ENCODE data around the gene CSMD2. TPM values are rescaled to one million over a fixed set of nuclear protein-coding genes. Genes with fewer than 3 reads are reported as not detected.

CSMD2 gene
- total RNA-seq, 1 donor from 2014 or later = 38.4 TPM

DNA sequence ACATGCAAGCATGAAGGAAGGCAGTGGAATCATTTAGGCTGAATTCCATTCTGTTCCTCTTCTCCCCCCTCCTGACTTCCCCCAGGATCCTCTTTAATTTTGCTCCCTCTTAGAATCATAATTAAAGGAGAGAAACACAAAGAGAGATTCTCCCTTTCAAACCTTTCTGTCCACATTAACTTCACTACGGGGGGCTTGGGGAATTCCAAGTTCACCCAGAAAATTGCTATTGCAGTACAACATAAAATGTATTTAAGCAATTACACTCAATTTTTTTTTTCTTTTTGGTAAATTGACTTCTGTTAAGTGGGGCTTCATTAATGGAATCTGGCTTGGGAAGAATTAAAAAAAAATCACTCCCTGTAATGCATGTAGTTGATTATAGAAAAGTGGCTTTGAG, 314.5 kb downstream of the CSMD2 start:
- DNase-seq = no peak

DNA sequence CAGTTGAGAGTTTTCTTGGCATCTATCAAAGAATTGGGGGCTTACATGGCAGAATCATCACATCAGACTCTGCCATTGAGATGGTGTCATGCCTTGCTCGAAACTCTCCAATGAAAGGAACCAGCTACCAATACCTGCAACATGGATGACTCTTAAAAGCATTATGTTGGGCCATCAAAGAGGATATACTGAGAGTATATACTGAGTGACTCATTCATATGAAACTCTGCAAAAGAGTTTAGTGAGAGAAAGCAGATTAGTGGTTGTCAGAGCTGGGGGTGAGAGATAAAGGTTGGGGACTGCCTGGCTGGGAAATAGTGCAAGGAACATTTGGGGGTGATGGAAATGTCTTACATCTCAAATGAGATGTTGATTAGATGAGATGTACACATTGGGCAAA, 315.8 kb downstream of the CSMD2 start:
- DNase-seq = no peak

DNA sequence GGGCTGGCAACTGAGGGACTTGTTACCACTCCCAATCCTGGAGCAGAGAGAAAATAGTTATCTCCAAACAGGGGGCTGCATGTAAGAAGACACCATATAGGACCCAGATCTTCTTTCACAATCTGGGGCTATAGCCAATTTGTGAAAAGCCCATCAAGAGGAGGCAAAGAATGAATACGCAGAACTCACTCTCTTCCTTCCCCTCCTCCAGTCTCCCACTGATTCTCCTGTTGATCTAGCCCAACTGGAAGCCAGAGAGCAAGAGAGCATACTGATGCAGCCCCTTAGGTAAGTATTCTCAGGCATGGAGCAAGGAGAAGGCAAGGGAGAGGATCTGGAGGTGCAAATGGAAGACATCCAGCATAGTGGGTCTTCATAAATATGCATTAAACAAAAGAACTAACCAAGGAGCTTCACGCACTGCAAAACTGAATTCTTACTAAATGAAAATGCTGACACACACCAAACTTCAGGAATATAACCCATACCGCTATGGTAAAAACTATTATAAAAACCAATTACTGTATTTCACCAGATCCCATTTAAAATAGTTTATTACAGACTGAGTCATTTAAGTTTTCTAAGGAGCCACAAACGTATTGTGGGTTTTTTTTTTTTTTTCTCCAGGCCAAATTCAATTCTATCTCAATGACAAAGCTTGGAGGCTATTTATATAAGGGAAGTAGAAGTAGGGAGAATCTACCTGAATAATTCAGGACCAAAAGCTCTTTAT, 316.7 kb downstream of the CSMD2 start:
- DNase-seq = no peak

DNA sequence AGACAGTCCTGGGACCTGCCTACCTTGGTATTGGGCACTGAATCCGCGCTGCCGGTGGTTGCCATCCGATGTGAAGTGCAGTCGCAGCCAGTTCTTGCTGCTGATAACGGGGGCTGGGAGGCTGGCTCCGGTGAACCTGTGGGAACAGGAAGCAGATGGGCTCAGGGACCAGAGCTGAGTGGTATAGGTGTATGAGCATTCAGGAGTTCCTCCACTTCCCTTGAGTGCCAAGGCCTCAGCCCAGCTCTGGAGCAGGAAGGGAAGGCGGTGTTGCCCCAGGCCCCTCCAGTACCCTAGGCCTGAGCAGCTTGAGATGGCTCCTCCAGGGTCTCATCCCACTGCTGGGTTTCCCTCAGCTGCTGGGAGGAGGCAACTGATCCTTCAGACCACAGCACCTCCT, 318.2 kb downstream of the CSMD2 start:
- no peak for DNase-seq

DNA sequence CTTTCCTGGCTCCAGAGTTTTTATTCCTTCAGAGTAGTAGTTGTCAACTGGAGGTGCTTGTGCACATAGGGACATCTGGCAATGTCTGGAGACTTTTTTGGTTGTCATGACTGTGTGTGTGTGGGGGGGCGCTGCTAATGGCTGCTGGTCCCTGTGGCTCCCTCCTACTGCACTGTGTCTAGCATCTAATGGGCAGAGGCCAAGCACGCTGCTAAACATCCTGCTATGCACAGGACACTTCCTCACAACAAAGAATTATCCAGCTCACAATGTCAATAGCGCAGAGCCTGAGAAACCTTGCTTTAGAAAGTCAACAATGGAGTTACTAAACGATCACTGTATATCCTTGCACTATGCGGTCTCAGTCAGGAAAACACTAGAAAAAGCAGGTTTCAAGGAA, 320.9 kb downstream of the CSMD2 start:
- DNase-seq = no peak

DNA sequence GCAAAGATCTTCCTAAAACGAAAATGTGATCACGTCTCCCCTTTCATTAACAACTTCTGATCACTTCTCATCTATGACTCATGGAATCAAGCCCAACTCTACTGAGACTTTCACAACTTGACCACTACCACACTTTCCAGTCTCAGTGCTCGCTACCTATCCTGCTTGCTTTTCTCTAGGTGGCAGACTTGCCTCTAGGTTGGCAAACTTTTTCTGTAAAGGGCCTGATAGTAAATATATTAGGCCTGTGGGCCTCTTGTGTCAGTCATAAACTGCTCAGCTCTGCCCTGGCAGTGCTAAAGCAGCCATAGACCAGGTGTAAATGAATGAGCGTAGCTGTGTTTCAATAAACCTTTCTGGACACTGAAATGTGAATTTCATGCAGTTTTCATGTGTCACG, 322.7 kb downstream of the CSMD2 start:
- DNase-seq = no peak

DNA sequence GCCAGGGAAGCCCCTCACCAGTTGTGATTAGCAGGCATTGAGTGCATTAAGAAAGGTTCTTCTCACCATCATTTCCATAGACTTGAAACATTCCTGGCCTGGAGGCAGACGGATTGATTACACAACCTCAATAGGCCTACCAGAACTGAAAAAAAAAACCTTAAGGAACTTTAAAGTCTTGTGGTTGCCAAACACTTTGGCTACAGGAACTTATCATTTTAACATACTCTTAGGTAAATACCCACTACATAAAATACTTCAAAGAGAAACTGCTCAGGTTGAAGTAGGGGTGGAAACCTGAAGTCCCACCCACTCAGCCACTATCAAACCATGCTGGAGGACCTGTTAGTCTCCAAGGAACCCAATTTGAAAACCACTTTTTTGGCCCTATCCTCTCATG, 323.5 kb downstream of the CSMD2 start:
- DNase-seq = no peak

DNA sequence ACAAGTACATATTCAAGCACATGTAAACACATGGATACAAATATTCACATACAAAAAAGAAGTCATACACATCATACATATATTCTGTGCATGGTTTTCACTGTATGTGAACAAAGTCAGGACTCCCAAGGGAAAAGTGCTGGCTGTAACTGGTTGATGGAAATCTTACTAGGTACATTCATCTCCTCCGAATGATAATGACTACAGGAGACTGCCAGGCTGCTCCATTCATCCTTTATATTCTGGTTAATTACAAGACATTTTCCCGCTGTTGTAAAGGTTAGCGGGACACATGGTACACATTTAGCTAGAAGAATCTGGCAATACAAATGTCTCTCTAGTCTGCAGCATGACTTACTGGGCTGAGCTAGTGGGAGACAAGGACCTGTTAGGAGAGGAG, 327.4 kb downstream of the CSMD2 start:
- DNase-seq = no peak

DNA sequence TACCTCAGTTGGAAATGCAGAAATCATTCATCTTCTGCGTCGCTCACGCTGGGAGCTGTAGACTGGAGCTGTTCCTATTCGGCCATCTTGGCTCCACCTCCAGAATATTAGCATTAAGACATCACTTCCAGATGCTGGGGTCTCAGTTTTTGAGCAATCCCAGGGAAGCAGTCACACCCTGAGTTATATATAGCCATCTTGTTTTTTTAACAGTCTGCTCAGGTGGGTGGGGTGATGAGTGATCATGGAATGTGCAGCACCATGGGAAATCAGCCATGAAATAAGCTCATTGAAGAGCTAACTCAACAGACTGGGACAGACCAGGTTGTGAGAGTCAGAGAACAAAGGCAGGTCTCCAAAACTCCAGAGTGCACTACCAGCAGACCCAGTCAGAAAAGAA, 328.1 kb downstream of the CSMD2 start:
- DNase-seq = no peak

DNA sequence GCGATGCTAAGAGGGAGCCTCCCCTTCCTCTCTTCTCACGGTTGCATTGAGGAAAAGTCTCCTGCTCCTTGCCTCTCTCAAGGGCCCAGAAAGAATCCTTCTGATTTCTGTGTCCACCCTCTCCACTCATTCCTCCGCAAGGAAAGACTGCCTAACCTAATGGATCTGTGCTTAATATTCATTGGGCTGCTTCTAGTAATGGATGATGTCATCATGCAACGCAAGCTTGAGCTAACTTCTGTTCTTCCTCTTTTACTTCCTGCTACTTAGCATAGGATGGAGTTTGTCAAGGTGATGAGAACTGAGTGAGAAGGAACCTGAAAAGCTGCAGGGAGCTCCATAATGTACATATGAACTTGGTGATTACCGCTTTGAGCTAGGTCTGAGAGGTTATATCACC, 336.4 kb downstream of the CSMD2 start:
- no peak for DNase-seq

DNA sequence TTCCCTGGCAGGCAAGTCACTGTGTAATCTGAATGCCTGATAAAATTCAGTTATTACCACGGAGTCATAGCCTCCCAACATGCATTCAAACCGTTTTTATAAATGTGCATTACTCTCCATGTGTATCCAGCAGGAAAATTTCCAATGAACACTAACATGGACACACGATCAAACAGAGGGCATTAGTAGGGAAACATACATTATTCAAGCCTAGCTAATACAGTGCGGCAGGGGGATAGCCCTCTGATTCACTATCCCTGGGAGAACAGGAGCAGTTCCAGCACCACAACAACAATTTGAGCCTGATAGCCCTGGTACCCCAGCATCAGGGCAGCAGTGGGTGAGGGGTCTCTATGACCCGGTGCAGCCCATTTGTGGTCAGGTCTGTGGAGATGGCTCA, 337.0 kb downstream of the CSMD2 start:
- no peak for DNase-seq

DNA sequence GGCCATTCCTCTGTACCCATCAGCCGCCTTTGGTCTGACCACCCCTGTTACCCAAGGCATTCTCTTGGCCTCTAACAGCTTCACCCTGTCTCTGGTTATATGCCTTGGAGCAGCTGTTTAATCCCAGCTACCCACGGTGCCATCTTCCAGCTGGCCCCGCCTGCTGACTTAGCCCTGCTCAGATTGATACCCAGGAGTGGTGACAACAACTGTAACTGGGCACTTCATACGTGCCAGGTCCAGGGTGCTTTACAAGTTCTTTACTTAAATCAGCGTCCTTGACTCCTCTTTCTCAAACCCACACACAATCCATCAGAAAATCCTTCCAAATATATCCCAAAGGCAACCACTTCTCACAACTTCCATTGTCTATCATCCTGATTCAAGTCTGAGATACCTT, 338.3 kb downstream of the CSMD2 start:
- no peak for DNase-seq

DNA sequence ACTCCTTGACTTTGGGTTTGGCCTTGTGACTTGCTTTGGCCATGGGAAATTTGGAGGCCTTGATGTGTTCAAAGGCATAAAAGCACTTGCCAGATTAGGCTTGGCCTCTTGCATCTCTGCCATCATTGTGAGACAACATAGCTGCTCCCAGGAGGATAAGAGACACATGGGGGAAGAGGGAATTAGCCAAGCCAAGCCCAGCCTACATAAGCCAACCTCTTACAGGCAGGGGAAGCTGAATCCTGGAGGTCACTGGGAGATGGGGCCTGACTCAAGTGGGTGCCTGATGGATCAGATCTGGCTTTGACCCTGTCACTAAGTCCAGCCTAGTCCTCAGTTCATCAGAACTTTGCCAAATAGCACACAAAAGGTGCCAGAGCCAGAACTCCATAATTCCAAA, 338.7 kb downstream of the CSMD2 start:
- DNase-seq = no peak

DNA sequence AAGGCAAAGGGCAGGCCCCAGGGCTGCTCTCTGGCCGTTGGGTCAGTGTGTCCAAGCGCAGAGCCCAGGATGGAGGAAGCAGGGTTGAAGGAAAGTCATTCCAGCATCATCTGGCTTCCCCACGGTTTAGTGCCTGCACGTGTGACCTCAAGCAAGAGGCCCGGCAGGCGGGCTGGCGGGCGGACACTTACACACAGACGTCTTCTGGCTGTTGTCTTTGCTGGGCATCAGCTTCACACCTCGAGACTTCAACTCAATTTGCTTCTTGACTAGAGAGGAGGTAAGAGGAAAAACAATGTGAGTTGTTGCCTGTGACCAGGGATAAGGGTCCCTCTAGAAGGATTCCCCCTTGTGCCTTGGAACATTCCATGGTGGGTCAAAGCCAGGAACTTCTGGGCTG, 339.5 kb downstream of the CSMD2 start:
- no peak for DNase-seq

DNA sequence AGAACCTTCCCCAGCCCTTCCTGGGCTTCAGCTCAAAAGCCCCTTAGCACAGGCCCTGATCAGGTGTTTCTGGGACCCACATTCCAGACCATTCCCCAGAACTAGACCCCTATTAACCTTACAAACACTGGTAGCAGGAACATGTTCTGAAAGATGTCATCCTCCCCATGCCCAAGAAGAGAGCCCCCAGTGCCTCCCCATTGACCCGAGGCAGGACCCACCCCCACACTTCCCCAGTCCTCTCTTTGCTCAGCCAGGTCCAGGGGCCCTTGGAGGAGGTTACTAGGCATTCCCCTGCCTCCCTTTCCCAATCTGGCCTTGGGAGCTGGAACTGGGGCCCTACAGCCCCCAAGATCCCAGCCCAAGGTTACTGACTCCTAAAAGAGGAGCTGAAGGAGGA, 340.1 kb downstream of the CSMD2 start:
- no peak for DNase-seq

DNA sequence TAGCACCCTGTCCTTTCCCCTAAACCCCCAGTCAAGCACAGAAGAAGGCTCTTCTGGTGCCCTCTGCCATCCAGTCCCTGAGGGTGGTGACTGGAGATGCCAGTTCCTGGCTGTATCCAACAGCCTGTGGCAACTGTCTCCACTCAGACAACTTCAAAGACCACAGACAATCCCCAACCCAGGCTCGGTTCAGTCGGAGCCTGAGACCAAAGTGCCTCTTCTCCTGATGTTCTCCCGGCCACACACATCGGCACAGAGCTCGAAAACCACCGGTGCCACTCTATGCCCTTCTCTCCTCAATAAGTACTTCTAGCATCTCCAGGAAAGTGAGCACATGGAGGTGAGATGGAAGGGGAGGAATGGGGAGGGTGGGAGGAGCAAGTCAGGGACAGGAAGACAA, 340.7 kb downstream of the CSMD2 start:
- DNase-seq = no peak

DNA sequence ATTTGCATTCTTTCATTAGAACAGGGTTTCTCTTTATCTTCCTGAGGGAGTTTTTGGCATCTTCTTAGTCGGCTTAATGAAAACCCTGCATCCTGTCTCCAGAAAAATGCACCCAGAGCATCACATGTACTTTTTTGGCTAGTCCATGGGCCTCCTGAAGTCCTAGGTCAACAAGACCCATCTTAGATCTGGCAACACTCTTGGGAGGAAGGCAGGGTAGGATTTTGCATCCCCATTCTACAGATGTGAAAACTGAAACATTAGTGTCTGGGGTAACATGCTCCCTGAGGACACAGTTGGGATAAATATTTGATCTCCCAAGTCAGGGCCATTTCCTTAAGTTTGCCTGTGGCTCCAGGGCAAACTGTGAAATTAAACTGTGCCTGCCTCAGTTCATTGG, 341.2 kb downstream of the CSMD2 start:
- no peak for DNase-seq

DNA sequence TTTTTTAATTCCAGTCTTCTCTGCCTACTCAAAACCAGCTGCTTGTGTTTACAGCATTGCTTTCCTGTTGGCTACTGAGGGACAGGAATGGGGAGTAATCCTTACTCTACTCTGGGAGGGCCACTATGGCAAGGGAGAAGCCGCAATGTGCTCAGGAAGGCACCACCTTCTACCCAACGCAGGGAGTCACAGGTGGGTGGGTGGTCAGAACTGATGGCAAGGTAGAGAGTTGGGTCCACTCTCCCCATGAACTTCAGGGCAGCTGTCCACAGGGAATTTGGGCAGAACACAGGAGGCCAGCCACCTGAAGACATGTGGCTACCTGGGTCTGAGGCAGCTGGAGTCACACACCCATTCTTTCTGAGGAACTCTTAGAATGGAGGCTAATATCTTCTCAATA, 341.6 kb downstream of the CSMD2 start:
- DNase-seq = no peak

DNA sequence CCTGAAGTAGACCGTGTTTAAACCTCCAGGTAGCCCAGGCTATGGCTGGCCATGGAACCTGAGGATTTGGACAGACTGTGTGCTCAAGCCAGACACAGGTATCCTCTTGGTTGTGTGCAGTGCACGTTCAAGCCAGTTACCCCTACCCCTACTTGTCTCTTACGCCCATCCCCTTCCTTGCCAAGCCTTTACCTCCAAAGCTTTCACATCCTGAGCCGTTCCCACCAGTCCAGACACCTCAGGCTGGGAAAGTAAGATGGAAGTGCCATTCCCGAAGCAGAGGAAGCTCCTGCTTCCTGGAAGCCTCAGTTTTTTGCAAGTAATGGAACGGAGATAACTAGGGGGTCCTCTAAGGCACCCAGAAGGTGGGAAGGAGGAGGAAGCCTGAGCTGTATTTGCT, 342.6 kb downstream of the CSMD2 start:
- no peak for DNase-seq

DNA sequence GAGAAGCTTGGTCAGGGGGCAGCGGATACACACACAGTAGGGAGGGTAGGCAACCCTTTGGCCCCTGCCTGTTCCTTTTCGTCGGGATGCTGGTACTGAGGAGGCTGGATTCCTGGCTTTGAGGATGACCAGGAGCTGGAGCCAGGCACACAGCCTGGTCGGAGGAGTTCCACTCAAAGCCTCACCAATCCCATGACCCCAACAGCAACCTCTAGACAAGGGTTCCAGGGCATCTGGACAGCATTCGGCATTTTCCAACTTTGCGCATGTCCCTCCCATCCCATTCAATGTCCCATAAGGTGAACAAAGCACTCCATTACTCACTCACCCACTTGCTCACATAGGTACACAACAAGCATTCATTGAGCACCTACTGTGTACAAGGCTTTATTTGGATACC, 343.7 kb downstream of the CSMD2 start:
- DNase-seq = no peak

DNA sequence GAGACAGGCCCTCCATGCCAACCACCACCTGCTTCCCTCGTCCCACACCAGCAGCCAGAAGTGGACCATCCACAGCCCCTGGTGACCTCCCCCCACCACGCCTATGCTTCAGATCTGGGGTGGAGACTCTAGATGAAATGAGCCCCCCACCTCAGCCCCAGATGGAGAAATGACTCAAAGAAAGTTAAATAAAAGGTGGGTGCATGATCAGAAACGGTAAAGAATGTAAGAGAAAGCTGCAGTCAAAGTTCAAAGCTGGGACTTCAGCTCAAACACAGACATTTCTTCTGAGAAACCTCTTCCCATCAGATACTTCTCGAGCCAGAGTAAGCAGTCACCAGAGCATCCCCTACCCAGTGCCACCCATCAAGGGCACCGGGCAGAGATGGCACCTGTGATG, 344.2 kb downstream of the CSMD2 start:
- DNase-seq = no peak

DNA sequence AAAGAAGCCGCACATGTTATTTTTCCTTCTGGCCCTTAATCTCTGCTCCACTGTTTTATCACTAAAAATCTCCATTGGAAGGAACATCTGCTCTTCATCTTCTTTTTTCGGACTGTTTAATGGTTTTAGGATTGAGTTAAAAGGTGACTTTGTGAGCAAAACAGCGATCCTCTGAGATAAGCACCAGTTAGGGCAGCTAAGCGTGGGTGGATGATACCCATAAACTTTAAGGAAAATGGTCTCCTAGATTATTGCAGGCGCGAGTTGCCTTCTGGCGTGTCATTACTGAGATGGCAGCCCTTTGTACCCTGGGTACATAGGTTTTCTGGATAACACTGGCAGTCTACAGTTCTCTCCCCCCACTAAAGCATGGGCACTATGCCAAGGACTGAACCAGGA, 345.1 kb downstream of the CSMD2 start:
- no peak for DNase-seq

DNA sequence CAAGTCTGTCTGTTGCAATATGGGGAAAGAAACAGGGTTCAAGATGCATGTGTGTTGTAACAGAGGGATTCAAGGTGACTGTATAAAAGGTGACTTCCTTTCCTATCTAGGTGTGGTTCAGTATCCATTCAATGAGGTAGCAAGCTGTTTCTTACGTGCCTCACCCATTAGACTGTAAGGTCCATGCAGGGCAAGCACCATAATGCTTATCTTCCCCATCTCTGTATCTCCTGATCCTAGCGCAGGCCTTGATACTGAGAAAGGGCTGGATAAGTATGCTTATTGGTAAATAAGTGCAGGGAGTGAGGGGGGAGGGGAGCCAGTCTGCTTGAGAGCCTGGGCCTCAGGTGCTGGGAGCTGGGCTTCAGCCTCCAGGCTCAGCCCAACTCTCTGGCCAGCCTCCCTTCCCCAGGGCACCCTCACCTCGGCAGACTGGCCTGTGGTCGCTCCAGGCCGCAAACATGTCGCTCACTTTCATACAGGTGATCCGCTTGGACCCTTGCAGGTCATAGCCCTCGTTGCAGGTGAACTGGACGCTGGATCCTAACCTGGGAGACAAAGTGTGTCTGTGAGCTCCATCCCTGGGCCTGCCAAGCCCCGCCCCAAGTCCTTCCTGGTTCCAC, 345.6 kb downstream of the CSMD2 start:
- DNase-seq = no peak

DNA sequence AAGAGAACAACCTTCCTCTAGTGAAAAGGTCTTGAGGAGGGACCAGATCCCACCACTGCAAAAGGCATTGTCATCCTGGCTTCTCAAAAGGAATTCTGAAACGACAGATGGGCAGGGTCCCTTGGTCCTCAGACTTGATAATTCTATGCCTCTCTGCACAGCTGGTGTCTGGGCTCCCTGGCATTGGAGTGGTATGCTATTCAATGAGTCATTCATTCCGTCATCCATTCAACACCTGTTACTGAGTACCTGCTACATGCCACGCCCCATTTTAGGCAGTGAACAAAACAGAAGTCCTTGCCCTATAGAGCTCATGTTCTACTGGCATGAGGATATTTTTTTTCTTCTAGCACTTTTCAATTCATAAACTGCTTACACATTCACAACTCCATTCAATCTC, 347.0 kb downstream of the CSMD2 start:
- DNase-seq = no peak

DNA sequence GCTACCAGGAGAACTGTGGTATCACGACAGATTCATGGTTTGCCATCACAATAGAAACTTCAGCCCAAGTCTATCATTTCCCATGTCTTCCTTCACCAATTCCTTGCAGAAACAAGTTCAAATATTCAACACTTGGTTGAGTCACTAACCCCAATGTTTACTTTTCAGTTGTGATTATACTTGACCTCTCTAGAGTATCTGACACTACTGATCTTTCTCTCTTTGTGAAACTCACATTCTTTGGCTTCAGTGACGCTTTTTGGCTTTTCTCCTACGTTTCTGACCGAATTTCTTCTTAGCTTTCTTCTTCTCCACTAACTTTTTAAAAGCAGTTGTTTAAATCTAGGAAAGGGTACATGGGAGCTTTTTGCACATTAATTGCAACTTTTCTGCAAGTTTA, 350.0 kb downstream of the CSMD2 start:
- DNase-seq = no peak
